ENCODE measurements around the gene POLR2E.

The POLR2E gene

GRCh38 chr19:1076046-1076386 lies 19.2 kb downstream of the POLR2E start:
- no peak for DNase-seq

- DNase-seq, result peak; percentile 97
These were observed 20.5 kb downstream of the POLR2E start for GRCh38 chr19:1074544-1075283.

GRCh38 chr19:1073956-1074517 lies 21.1 kb downstream of the POLR2E start:
- DNase-seq, result no peak

- DNase-seq, result no peak
These were observed 21.9 kb downstream of the POLR2E start for GRCh38 chr19:1073063-1073955.

- no peak for DNase-seq
These were observed 22.7 kb downstream of the POLR2E start for GRCh38 chr19:1072371-1073015.

- no peak for DNase-seq
These were observed 24.0 kb downstream of the POLR2E start for GRCh38 chr19:1070931-1071791.

GRCh38 chr19:1070576-1070930 lies 24.6 kb downstream of the POLR2E start:
- no peak for DNase-seq

GRCh38 chr19:1069009-1069779 lies 26.0 kb downstream of the POLR2E start:
- peak; percentile 97 for DNase-seq

GRCh38 chr19:1068009-1069001 lies 26.9 kb downstream of the POLR2E start:
- DNase-seq, result peak; percentile 83

- DNase-seq, result peak; percentile 65
These were observed 27.7 kb downstream of the POLR2E start for GRCh38 chr19:1067341-1067957.

GRCh38 chr19:1066748-1067340 lies 28.3 kb downstream of the POLR2E start, which contains the start of gene ARHGAP45:
ARHGAP45 (plus strand) TSS chr19:1067167; CDS start chr19:1067406, 239 bp downstream.
- DNase-seq, result peak; percentile 87

GRCh38 chr19:1066251-1066747 lies 28.9 kb downstream of the POLR2E start:
- peak; percentile 76 for DNase-seq

- no peak for DNase-seq
These were observed 29.5 kb downstream of the POLR2E start for GRCh38 chr19:1065606-1066109.

GRCh38 chr19:1064661-1065605 lies 30.2 kb downstream of the POLR2E start:
- DNase-seq, result peak; percentile 89

GRCh38 chr19:1063909-1064660 lies 31.1 kb downstream of the POLR2E start:
- DNase-seq, result no peak

- DNase-seq, result peak; percentile 71
These were observed 31.9 kb downstream of the POLR2E start for GRCh38 chr19:1063030-1063908.

Measured in hematopoietic multipotent progenitor cell treated with erythropoietin and hydrocortisone succinate and interleukin-3 and kit ligand, for 4 days (in vitro differentiated cells).